Activated naive CD4-positive, alpha-beta T cell treated with anti-CD3 and anti-CD28 coated beads, Interleukin-2, amount 50 U/mL, for 24 hours (primary cell): Measurements from ENCODE around the gene TNS1.

Experiments used
- H3K27ac Mint-ChIP-seq: one replicate; pipeline ENCODE4 v1.8.0; 2021; ENCODE audit warnings: mild to moderate bottlenecking, mixed read lengths
- H3K27me3 Mint-ChIP-seq: one replicate; pipeline ENCODE4 v1.8.0; 2021; ENCODE audit warnings: mixed read lengths
- H3K36me3 Mint-ChIP-seq: one replicate; pipeline ENCODE4 v1.8.0; 2021; ENCODE audit warnings: mixed read lengths
- H3K4me1 Mint-ChIP-seq: one replicate; pipeline ENCODE4 v1.8.0; 2021; ENCODE audit warnings: mixed read lengths
- H3K4me3 Mint-ChIP-seq: one replicate; pipeline ENCODE4 v1.8.0; 2021; ENCODE audit warnings: mild to moderate bottlenecking, mixed read lengths
- H3K9me3 Mint-ChIP-seq: one replicate; pipeline ENCODE4 v1.8.0; 2021; ENCODE audit warnings: mixed read lengths

Gene TNS1

GRCh38 chr2:217986256-217986961, 16.4 kb downstream of the TNS1 start:
- Mint-ChIP-seq H3K27me3 (no peaks in the 10 kb centered on the region), H3K36me3 (no peaks in the 10 kb centered on the region), H3K27ac (no peak overlapping the region), H3K9me3 (no peaks in the 10 kb centered on the region), H3K4me1 (no peaks in the 10 kb centered on the region), H3K4me3 (no peak overlapping the region)

- Mint-ChIP-seq H3K27ac (no peak overlapping the region), H3K36me3 (no peaks in the 10 kb centered on the region), H3K4me3 (no peak overlapping the region), H3K27me3 (peaks cover 4% of the 10 kb centered on the region), H3K9me3 (no peaks in the 10 kb centered on the region), H3K4me1 (no peaks in the 10 kb centered on the region)
Measured at GRCh38 chr2:217983276-217984233, 19.2 kb downstream of the TNS1 start.

GRCh38 chr2:217981971-217982370, 20.8 kb downstream of the TNS1 start:
- H3K9me3 Mint-ChIP-seq, result no peaks in the 10 kb centered on the region
- H3K4me3 Mint-ChIP-seq, result no peak overlapping the region
- no peak overlapping the region for H3K27ac Mint-ChIP-seq
- H3K36me3 Mint-ChIP-seq, result no peaks in the 10 kb centered on the region
- no peaks in the 10 kb centered on the region for H3K4me1 Mint-ChIP-seq
- H3K27me3 Mint-ChIP-seq, result peaks cover 4% of the 10 kb centered on the region

- Mint-ChIP-seq H3K9me3 (no peaks in the 10 kb centered on the region), H3K27ac (no peak overlapping the region), H3K36me3 (no peaks in the 10 kb centered on the region), H3K4me1 (no peaks in the 10 kb centered on the region), H3K4me3 (no peak overlapping the region), H3K27me3 (peaks cover 4% of the 10 kb centered on the region)
Measured at GRCh38 chr2:217981084-217981730, 21.6 kb downstream of the TNS1 start.

GRCh38 chr2:217980591-217980990, 22.2 kb downstream of the TNS1 start:
- Mint-ChIP-seq H3K4me3 (no peak overlapping the region), H3K36me3 (no peaks in the 10 kb centered on the region)

GRCh38 chr2:217980036-217980435, 22.8 kb downstream of the TNS1 start:
- no peak overlapping the region for H3K27ac Mint-ChIP-seq
- H3K9me3 Mint-ChIP-seq, result no peaks in the 10 kb centered on the region
- H3K27me3 Mint-ChIP-seq, result peaks cover 4% of the 10 kb centered on the region
- H3K4me1 Mint-ChIP-seq, result no peaks in the 10 kb centered on the region
- H3K4me3 Mint-ChIP-seq, result no peak overlapping the region
- no peaks in the 10 kb centered on the region for H3K36me3 Mint-ChIP-seq

More at GRCh38 chr2:217980591-217980990, 22.2 kb downstream of the TNS1 start:
- Mint-ChIP-seq H3K4me1 (no peaks in the 10 kb centered on the region), H3K27me3 (peaks cover 4% of the 10 kb centered on the region), H3K9me3 (no peaks in the 10 kb centered on the region), H3K27ac (no peak overlapping the region)

- no peaks in the 10 kb centered on the region for H3K4me1 Mint-ChIP-seq
- H3K27ac Mint-ChIP-seq, result no peak overlapping the region
- H3K4me3 Mint-ChIP-seq, result no peak overlapping the region
- no peaks in the 10 kb centered on the region for H3K9me3 Mint-ChIP-seq
- H3K36me3 Mint-ChIP-seq, result no peaks in the 10 kb centered on the region
- peaks cover 4% of the 10 kb centered on the region for H3K27me3 Mint-ChIP-seq
Measured at GRCh38 chr2:217979151-217979811, 23.5 kb downstream of the TNS1 start.

GRCh38 chr2:217978536-217979150, 24.2 kb downstream of the TNS1 start:
- H3K27ac Mint-ChIP-seq, result no peak overlapping the region
- H3K4me3 Mint-ChIP-seq, result no peak overlapping the region
- H3K27me3 Mint-ChIP-seq, result peaks cover 4% of the 10 kb centered on the region
- no peaks in the 10 kb centered on the region for H3K9me3 Mint-ChIP-seq
- no peaks in the 10 kb centered on the region for H3K36me3 Mint-ChIP-seq
- no peaks in the 10 kb centered on the region for H3K4me1 Mint-ChIP-seq

- Mint-ChIP-seq H3K27ac (no peak overlapping the region), H3K4me3 (no peak overlapping the region), H3K4me1 (no peaks in the 10 kb centered on the region), H3K27me3 (peaks cover 4% of the 10 kb centered on the region), H3K36me3 (no peaks in the 10 kb centered on the region), H3K9me3 (no peaks in the 10 kb centered on the region)
Measured at GRCh38 chr2:217977840-217978535, 24.8 kb downstream of the TNS1 start.

GRCh38 chr2:217976301-217976700, 26.5 kb downstream of the TNS1 start:
- peaks cover 4% of the 10 kb centered on the region for H3K27me3 Mint-ChIP-seq
- no peaks in the 10 kb centered on the region for H3K36me3 Mint-ChIP-seq
- H3K4me3 Mint-ChIP-seq, result no peak overlapping the region
- no peaks in the 10 kb centered on the region for H3K4me1 Mint-ChIP-seq
- no peak overlapping the region for H3K27ac Mint-ChIP-seq
- no peaks in the 10 kb centered on the region for H3K9me3 Mint-ChIP-seq

- H3K4me1 Mint-ChIP-seq, result no peaks in the 10 kb centered on the region
- no peaks in the 10 kb centered on the region for H3K36me3 Mint-ChIP-seq
- H3K9me3 Mint-ChIP-seq, result no peaks in the 10 kb centered on the region
- no peak overlapping the region for H3K4me3 Mint-ChIP-seq
- no peak overlapping the region for H3K27ac Mint-ChIP-seq
- H3K27me3 Mint-ChIP-seq, result peaks cover 4% of the 10 kb centered on the region
Measured at GRCh38 chr2:217975626-217976025, 27.2 kb downstream of the TNS1 start.

- Mint-ChIP-seq H3K36me3 (no peaks in the 10 kb centered on the region), H3K27ac (no peak overlapping the region), H3K9me3 (peaks cover 4% of the 10 kb centered on the region), H3K27me3 (peaks cover 8% of the 10 kb centered on the region), H3K4me3 (no peak overlapping the region), H3K4me1 (no peaks in the 10 kb centered on the region)
Measured at GRCh38 chr2:217974389-217975005, 28.3 kb downstream of the TNS1 start.

- H3K9me3 Mint-ChIP-seq, result peaks cover 4% of the 10 kb centered on the region
- no peak overlapping the region for H3K27ac Mint-ChIP-seq
- no peaks in the 10 kb centered on the region for H3K36me3 Mint-ChIP-seq
- no peaks in the 10 kb centered on the region for H3K4me1 Mint-ChIP-seq
- no peak overlapping the region for H3K4me3 Mint-ChIP-seq
- H3K27me3 Mint-ChIP-seq, result peaks cover 4% of the 10 kb centered on the region
Measured at GRCh38 chr2:217973008-217973787, 29.6 kb downstream of the TNS1 start.

GRCh38 chr2:217972490-217972889, 30.3 kb downstream of the TNS1 start:
- Mint-ChIP-seq H3K9me3 (peaks cover 4% of the 10 kb centered on the region), H3K4me3 (no peak overlapping the region), H3K36me3 (no peaks in the 10 kb centered on the region), H3K27me3 (peaks cover 4% of the 10 kb centered on the region), H3K4me1 (no peaks in the 10 kb centered on the region), H3K27ac (no peak overlapping the region)
